ENCODE data around the gene MDN1.

The MDN1 gene

GRCh38 chr6:89693207-89693606, 126.4 kb downstream of the MDN1 start:
- no peaks in the 10 kb centered on the region for H3K79me2 ChIP-seq (ENCODE audit: low read length)
- peaks cover 26% of the 10 kb centered on the region for H3K36me3 ChIP-seq (replicated peaks; ENCODE audit: low read depth, low read length)
- no peak overlapping the region for H3K27ac ChIP-seq (ENCODE audit: low read length)
- no peaks in the 10 kb centered on the region for H4K20me1 ChIP-seq (ENCODE audit: insufficient read depth, low read length)
- TF ChIP-seq, protein P1, sequence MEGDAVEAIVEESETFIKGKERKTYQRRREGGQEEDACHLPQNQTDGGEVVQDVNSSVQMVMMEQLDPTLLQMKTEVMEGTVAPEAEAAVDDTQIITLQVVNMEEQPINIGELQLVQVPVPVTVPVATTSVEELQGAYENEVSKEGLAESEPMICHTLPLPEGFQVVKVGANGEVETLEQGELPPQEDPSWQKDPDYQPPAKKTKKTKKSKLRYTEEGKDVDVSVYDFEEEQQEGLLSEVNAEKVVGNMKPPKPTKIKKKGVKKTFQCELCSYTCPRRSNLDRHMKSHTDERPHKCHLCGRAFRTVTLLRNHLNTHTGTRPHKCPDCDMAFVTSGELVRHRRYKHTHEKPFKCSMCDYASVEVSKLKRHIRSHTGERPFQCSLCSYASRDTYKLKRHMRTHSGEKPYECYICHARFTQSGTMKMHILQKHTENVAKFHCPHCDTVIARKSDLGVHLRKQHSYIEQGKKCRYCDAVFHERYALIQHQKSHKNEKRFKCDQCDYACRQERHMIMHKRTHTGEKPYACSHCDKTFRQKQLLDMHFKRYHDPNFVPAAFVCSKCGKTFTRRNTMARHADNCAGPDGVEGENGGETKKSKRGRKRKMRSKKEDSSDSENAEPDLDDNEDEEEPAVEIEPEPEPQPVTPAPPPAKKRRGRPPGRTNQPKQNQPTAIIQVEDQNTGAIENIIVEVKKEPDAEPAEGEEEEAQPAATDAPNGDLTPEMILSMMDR (IDR thresholded peaks at IDR 0.05; ENCODE audit: low read depth, low read length) = no peak
- no peak overlapping the region for H2AFZ ChIP-seq (ENCODE audit: low read depth, low read length)
- no peaks in the 10 kb centered on the region for H3K4me1 ChIP-seq (ENCODE audit: low read length)
- no peak overlapping the region for H3K4me3 ChIP-seq (ENCODE audit: low read length)
- no peaks in the 10 kb centered on the region for H3K9me3 ChIP-seq (ENCODE audit: insufficient read depth, low read length)
- no peaks in the 10 kb centered on the region for H3K27me3 ChIP-seq (ENCODE audit: low read depth, low read length)
- H3K9ac ChIP-seq (ENCODE audit: low read length) = no peak overlapping the region
- H3K4me2 ChIP-seq (ENCODE audit: low read length) = no peak overlapping the region

DNA sequence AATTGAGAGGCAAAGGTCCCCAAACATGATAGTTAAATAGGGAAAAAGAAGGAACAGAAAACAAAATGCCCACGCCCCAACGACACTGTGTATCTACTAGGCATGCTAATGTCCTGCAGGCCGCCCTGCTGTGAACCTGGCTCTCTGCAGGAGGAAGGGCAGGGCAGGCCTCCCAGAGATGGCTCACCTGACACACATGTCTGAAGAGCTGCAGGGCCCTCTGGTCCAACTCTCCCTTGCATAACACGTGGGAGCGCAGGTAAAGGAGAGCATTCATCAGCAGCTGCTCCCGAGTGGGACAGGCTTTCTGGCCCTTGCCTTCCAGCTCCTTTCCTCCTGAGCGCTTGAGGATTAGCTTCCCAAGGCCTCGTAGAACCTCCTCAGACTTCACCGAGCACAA, 127.3 kb downstream of the MDN1 start:
- Histone ChIP-seq H3K36me3 (replicated peaks; ENCODE audit: low read depth, low read length) (peaks cover 30% of the 10 kb centered on the region), H3K4me2 (ENCODE audit: low read length) (no peak overlapping the region), H3K79me2 (ENCODE audit: low read length) (no peaks in the 10 kb centered on the region), H4K20me1 (ENCODE audit: insufficient read depth, low read length) (no peaks in the 10 kb centered on the region), H2AFZ (ENCODE audit: low read depth, low read length) (no peak overlapping the region), H3K27ac (ENCODE audit: low read length) (no peak overlapping the region), H3K9me3 (ENCODE audit: insufficient read depth, low read length) (no peaks in the 10 kb centered on the region), H3K9ac (ENCODE audit: low read length) (no peak overlapping the region), H3K4me1 (ENCODE audit: low read length) (no peaks in the 10 kb centered on the region), H3K27me3 (ENCODE audit: low read depth, low read length) (no peaks in the 10 kb centered on the region), H3K4me3 (ENCODE audit: low read length) (no peak overlapping the region)
- TF ChIP-seq EZH2phosphoT487 (IDR thresholded peaks at IDR 0.05; ENCODE audit: low read depth) = no peak
- TF ChIP-seq, protein P1 (IDR thresholded peaks at IDR 0.05; ENCODE audit: low read depth, low read length) = no peak

DNA sequence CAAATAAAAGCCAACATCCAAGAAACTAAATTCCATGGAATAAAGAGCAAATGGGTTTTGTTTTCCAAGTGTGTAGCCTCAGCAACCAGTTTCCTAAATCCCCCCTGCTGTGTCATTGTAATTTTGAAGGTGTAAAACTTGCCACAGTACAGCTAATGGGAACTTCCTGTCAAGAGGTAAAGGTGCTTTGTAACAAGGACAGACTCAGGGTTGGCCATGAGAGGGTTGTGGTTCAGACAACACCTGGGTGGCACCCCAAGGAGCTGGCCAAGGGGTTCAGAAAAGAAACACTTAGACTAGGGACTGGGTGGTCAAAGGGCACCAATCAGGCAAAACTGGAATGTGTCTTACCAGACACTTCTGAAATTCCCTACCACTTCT, 128.7 kb downstream of the MDN1 start:
- H2AFZ ChIP-seq (ENCODE audit: low read depth, low read length) = no peak overlapping the region
- H3K4me1 ChIP-seq (ENCODE audit: low read length) = no peaks in the 10 kb centered on the region
- no peak overlapping the region for H3K27ac ChIP-seq (ENCODE audit: low read length)
- H3K4me3 ChIP-seq (ENCODE audit: low read length) = no peak overlapping the region
- H3K9me3 ChIP-seq (ENCODE audit: insufficient read depth, low read length) = no peaks in the 10 kb centered on the region
- no peaks in the 10 kb centered on the region for H4K20me1 ChIP-seq (ENCODE audit: insufficient read depth, low read length)
- H3K79me2 ChIP-seq (ENCODE audit: low read length) = no peaks in the 10 kb centered on the region
- no peak overlapping the region for H3K9ac ChIP-seq (ENCODE audit: low read length)
- TF ChIP-seq EZH2phosphoT487 (IDR thresholded peaks at IDR 0.05; ENCODE audit: low read depth) = no peak
- TF ChIP-seq, protein P1 (IDR thresholded peaks at IDR 0.05; ENCODE audit: low read depth, low read length) = no peak
- H3K36me3 ChIP-seq (replicated peaks; ENCODE audit: low read depth, low read length) = peaks cover 34% of the 10 kb centered on the region
- no peak overlapping the region for H3K4me2 ChIP-seq (ENCODE audit: low read length)
- H3K27me3 ChIP-seq (ENCODE audit: low read depth, low read length) = no peaks in the 10 kb centered on the region

- Histone ChIP-seq H4K20me1 (ENCODE audit: insufficient read depth, low read length) (no peaks in the 10 kb centered on the region), H3K4me2 (ENCODE audit: low read length) (no peak overlapping the region), H3K4me3 (ENCODE audit: low read length) (no peak overlapping the region), H3K4me1 (ENCODE audit: low read length) (no peaks in the 10 kb centered on the region), H3K79me2 (ENCODE audit: low read length) (no peaks in the 10 kb centered on the region), H3K36me3 (replicated peaks; ENCODE audit: low read depth, low read length) (peaks cover 36% of the 10 kb centered on the region), H3K9ac (ENCODE audit: low read length) (no peak overlapping the region), H2AFZ (ENCODE audit: low read depth, low read length) (no peak overlapping the region), H3K9me3 (ENCODE audit: insufficient read depth, low read length) (no peaks in the 10 kb centered on the region), H3K27ac (ENCODE audit: low read length) (no peak overlapping the region), H3K27me3 (ENCODE audit: low read depth, low read length) (no peaks in the 10 kb centered on the region)
- TF ChIP-seq, protein P1 (IDR thresholded peaks at IDR 0.05; ENCODE audit: low read depth, low read length) = no peak
- no peak for TF ChIP-seq EZH2phosphoT487 (IDR thresholded peaks at IDR 0.05; ENCODE audit: low read depth)
Observed at GRCh38 chr6:89689732-89690131, 129.9 kb downstream of the MDN1 start.

Data from OCI-LY3 (cell line).